Stimulated activated CD4-positive, alpha-beta T cell treated with anti-CD3 and anti-CD28 coated beads, Interleukin-1b, Interleukin-23, amount 100 ng/mL, for 4 hours (primary cell): ENCODE data around the gene FOXD4.
"Not testable (repeated sequence)": the region's sequence is repeated elsewhere in the genome, so short reads cannot be mapped to it uniquely, and the experiment has no call there.

Experiments used
- DNase-seq, 2 donors: peaks; one replicate each; pipeline ENCODE4 v3.0.0-alpha.2; 2020; ENCODE audit warnings: low read depth in 2 of 2

FOXD4 gene

DNA sequence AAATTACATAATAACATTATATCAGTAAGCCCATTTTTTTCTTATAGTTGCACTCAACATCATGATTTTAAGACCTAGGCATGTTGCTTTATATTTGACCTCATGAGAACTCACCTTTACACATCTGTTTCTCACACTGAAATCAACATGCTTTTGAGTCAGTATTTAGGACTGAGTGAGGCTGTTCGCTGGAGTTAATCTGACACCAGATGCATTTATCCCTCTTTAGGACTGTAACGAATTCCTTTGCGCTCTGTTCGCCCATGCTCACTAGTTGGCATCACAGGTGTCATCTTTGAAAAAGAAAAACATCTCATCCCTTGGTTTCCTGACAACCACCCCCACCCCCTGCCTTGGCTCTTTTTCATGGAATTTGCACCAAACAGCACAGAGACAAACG lies 24.3 kb downstream of the FOXD4 start:
- DNase-seq: not testable (repeated sequence)

DNA sequence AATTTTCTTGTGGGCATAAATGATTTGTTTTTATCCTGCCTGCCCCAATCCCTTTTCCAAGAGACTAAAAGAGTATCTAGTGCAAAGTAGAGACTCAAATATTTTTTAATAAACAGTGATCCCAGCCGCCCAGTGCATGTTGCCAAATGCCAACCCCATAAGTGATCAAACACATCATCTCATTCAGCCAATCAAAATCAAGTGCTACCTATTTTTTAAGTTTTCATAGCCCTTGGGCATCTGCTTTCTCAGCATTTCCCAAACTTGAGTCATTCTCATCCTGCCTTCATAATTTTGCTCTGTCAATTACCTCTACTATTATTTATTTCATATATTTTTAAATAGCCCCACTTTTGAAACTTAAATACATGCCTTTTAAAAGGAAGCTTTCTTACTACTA lies 27.4 kb downstream of the FOXD4 start:
- DNase-seq: not testable (repeated sequence)

DNA sequence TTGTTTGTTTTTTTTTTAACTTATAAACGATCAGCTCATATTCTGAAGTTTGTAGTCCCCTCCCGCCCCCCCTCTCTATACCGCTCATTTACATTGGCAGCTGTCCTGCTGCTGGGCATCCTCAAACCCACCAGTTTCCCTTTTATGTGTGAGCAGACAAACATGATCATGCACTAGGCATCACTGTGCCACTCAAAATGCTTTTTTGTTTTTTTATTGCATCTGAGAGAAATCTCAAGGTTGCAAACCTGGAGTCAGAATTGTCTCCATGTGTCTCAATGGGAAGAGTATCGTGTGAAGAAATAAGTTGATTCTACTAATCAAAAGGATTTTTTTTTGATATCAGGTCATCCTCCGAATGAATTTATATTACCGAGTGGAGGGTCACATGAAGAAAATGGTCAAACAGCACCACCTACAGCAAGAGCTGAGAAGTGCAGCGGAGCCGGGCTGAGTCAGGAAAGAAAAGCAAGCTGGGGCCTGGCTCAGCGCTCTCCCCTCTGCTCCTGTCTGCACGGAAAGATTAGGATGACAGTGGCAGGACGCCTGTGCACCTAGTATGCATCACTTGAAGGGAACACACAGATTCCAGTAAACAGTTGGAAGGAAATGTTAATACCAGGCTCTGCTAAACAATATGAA lies 29.7 kb downstream of the FOXD4 start:
- DNase-seq: not testable (repeated sequence)

DNA sequence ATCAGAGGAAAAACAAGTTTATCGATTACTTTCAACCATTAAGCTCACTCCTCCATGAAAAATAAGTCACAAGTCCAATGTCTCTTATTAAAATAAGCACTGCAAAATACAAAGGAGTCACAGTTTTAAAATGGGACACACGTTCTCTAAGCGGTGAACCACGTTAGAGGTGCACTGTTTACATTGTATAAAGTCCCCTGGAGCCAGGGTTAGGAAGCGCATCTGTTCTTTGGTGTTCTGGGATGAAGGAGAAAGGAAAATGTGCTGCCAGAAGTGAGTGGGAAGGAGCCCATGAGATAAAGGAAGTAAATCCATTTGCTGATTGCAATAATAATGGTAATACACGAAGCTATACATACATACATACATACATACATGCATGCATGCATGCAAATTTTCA lies 30.4 kb downstream of the FOXD4 start:
- not testable (repeated sequence) for DNase-seq

DNA sequence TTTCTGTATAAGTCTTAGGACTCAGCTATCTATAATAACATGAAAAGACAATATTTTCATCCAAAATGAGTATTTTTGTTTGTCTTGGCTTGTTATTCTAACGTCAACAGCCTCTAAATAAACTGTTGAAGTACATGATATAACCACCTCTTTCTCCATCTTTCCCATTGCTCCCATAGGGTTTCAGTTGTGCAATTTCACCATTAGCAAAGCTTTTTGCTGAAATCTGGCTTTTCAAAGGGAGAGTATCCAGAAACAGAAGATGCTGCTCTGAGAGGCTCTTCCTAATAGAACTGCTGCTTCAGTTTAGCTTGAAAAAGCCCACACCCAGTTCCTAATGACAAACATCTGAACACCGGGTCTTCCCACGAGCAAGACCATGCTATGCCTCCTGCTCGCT lies 31.1 kb downstream of the FOXD4 start:
- not testable (repeated sequence) for DNase-seq

DNA sequence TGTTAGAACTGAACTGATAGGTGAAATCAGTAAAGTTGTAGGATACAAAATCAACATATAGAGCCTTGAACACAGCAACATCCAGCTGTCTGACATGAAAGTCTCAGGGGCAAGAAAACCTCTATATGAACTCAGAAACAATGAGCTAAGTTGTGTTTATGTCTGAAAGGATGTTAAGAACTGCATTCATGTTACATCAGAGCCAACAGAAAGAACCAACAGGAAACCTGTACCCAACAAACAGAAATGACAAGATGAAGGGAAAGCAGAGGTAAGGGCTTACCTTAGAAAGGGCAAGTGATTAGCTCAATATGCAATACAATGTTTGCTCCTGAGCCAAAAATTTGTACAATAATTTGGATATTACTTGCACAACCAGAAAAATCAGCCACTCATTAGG lies 31.5 kb downstream of the FOXD4 start:
- not testable (repeated sequence) for DNase-seq

DNA sequence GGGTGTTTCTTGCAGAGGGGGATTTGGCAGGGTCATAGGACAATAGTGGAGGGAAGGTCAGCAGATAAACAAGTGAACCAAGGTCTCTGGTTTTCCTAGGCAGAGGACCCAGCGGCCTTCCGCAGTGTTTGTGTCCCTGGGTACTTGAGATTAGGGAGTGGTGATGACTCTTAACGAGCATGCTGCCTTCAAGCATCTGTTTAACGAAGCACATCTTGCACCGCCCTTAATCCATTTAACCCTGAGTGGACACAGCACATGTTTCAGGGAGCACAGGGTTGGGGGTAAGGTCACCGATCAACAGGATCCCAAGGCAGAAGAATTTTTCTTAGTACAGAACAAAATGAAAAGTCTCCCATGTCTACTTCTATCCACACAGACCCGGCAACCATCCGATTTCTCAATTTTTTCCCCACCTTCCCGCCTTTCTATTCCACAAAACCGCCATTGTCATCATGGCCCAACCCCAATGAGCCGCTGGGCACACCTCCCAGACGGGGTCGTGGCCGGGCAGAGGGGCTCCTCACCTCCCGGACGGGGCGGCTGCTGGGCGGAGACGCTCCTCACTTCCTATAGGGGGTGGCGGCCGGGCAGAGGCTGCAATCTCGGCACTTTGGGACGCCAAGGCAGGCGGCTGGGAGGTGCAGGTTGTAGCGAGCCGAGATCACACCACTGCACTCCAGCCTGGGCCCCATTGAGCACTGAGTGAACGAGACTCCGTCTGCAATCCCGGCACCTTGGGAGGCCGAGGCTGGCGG lies 35.1 kb downstream of the FOXD4 start:
- DNase-seq: not testable (repeated sequence)

DNA sequence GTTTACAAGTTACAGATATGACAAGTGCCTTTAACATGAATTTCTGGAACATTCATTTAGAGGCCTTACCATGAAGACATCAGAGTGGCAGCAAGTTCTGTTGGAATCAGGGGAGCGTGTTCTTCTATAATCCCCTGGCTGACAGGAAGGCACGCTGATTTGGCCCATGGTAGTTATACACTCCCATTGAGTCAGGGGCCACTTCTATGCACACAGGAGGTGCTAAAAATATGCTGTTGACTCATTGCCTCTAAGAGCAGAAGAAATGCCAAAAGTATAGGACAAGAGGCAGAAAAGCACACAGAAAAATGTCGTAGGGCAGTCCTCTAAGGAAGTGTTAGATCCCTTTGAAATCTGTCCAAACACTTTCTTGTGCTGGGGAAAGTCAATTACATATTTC lies 39.9 kb downstream of the FOXD4 start:
- DNase-seq: not testable (repeated sequence)

DNA sequence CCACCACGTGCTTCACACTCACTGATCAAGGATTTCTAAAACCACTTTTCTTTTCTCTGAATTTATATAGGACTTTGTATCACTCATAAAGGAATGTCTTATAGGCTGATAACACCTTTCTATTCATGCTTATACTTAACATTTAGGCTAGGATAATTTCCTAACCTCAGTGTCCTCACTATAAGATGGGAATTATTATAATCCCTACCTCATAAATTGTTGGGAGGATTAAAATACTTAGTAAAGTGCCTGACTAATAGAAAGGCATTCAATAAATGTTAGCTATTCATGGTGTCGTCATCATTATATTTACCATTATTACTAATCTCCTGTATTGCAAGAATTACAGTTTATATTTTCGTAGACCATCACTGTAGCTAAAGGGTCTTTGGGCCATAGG lies 41.8 kb downstream of the FOXD4 start:
- DNase-seq: not testable (repeated sequence)

DNA sequence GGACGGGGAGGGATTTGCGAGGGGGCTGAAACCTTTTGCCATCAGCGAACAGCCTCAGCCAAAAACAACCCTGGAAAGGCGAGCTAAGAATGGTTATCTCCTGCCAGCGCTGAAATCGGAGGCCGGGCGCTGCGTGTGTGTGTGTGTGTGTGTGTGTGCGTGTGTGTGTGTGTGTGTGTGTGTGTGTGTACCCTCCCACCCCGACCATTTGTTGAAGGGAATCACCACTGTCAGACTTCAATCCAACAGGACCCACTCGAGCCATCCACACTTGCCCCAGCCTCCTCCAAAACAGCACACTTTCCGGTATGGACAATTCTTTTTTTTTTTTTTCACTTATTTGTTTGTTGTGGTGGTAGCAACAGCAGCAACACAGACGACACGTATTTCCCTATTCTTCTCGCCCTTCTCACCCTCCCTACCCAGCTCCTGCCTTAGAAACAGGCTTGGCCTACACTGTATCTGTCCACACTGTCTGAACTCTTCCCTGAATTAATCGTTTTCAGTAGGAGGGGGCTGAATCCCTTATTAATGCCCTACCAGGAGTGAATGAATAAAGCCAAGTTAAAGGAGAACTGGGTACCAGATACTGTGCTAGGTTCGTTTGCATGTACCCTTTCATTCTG lies 44.2 kb downstream of the FOXD4 start:
- not testable (repeated sequence) for DNase-seq

DNA sequence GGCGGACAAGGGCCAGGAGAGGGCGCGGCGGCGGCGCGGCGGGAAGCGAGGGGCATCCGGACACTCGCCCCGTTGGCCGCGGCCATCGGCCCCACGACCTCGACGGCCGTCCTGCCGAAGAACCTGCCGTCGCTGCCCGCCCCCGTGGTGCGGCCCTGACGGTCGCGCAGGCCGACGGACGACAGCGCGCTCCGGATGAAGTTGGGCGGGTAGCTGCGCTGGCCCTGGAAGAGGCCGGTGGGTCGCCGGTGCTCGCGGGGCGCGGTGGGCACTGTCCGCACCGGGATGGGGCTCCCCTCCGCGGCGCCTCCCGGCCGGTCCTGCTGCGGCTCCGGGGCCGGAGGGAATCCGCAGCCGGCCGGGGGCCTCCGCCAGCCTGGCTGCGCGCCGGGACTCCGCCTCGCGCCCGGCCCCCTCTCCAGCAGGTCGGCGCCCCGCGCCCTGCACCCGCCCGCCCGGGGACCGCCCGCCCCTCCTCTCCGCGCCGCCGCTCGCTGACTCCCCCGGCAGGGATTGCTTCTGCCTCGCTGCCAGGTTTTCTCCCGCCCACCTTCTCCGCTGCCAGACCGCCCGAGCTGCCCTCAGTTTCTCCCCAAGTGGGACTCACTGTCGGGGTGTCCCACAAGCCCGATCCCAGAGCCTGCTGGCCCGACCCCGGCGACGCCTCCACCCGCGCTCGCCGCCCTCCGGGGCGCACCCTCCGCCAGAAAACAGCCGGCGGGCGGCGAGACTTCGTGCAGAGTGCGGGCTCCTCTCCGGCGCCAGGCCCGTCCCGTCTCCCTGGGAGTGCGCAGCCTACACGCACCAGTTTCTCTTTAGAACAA lies 44.9 kb downstream of the FOXD4 start:
- DNase-seq: peak in 1 of 2 donors; percentile 18
